GM19035 (cell line): ENCODE measurements around the gene WDR11.
A peak's percentile ranks its signal among the peaks of the same experiment; 100 is the strongest.

Experiments
- ATAC-seq: cut with Tn5 transposase; IDR thresholded peaks from one replicate; pipeline ENCODE4 v1.9.1; 2021; ENCODE audit not compliant: unreplicated experiment

WDR11 gene

GRCh38 chr10:120850911-120851865 is at the start of gene WDR11:
WDR11 (plus strand) TSS chr10:120851362; CDS start chr10:120851421, 59 bp downstream.
- peak; percentile 96 for ATAC-seq

- no peak for ATAC-seq
Measured at GRCh38 chr10:120802935-120803334, 48.2 kb upstream of the WDR11 start.

- ATAC-seq, result no peak
Measured at GRCh38 chr10:120803972-120804371, 47.2 kb upstream of the WDR11 start.

- no peak for ATAC-seq
Measured at GRCh38 chr10:120805014-120805812, 45.9 kb upstream of the WDR11 start.

GRCh38 chr10:120806081-120806480 is 45.1 kb upstream of the WDR11 start:
- ATAC-seq, result no peak

GRCh38 chr10:120810298-120810697 is 40.9 kb upstream of the WDR11 start:
- ATAC-seq, result no peak

- ATAC-seq, result no peak
Measured at GRCh38 chr10:120813085-120813484, 38.1 kb upstream of the WDR11 start.

GRCh38 chr10:120818301-120818700 is 32.9 kb upstream of the WDR11 start:
- ATAC-seq, result no peak

- ATAC-seq, result no peak
Measured at GRCh38 chr10:120819366-120819765, 31.8 kb upstream of the WDR11 start.

GRCh38 chr10:120823266-120823665 is 27.9 kb upstream of the WDR11 start:
- ATAC-seq, result no peak

GRCh38 chr10:120824881-120825309 is 26.3 kb upstream of the WDR11 start:
- no peak for ATAC-seq

- ATAC-seq, result no peak
Measured at GRCh38 chr10:120825878-120826769, 25.0 kb upstream of the WDR11 start.

- peak; percentile 64 for ATAC-seq
Measured at GRCh38 chr10:120827251-120827875, 23.8 kb upstream of the WDR11 start.

GRCh38 chr10:120828763-120829319 is 22.3 kb upstream of the WDR11 start:
- no peak for ATAC-seq

- ATAC-seq, result no peak
Measured at GRCh38 chr10:120832106-120832505, 19.1 kb upstream of the WDR11 start.

GRCh38 chr10:120833222-120833928 is 17.8 kb upstream of the WDR11 start:
- ATAC-seq, result no peak

GRCh38 chr10:120835603-120836002 is 15.6 kb upstream of the WDR11 start:
- ATAC-seq, result no peak

GRCh38 chr10:120838941-120839340 is 12.2 kb upstream of the WDR11 start:
- ATAC-seq, result no peak

- ATAC-seq, result no peak
Measured at GRCh38 chr10:120841522-120842189, 9.5 kb upstream of the WDR11 start.
